ENCODE measurements around the gene MLANA.

The MLANA gene

DNA sequence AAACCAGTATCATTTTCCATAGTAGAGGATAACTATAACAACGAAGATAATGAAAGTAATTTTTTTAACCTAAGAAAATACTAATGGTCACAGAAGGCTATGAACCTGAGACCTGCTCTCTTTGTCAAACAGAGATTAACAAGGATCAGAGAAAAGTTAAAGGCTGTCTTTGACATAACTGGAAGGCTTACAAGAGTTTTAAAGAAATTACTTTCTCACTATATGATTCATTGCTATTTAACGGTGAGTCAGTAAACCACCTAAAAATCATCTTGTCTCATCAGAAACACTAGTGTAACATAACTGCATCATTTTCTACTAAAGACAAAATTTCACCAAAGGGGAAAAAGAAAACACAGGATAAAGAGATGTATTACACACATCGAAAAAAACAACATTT is 19.3 kb downstream of the MLANA start:
- TF ChIP-seq SIN3A (IDR thresholded peaks at IDR 0.05; ENCODE audit: borderline replicate concordance, insufficient read depth, low read length) (no peak), POLR2AphosphoS5 (IDR thresholded peaks at IDR 0.05; ENCODE audit: low read depth, low read length) (no peak), TAF1 (IDR thresholded peaks at IDR 0.05; ENCODE audit: borderline replicate concordance, insufficient read depth, low read length) (no peak)
- TF ChIP-seq, protein P1, sequence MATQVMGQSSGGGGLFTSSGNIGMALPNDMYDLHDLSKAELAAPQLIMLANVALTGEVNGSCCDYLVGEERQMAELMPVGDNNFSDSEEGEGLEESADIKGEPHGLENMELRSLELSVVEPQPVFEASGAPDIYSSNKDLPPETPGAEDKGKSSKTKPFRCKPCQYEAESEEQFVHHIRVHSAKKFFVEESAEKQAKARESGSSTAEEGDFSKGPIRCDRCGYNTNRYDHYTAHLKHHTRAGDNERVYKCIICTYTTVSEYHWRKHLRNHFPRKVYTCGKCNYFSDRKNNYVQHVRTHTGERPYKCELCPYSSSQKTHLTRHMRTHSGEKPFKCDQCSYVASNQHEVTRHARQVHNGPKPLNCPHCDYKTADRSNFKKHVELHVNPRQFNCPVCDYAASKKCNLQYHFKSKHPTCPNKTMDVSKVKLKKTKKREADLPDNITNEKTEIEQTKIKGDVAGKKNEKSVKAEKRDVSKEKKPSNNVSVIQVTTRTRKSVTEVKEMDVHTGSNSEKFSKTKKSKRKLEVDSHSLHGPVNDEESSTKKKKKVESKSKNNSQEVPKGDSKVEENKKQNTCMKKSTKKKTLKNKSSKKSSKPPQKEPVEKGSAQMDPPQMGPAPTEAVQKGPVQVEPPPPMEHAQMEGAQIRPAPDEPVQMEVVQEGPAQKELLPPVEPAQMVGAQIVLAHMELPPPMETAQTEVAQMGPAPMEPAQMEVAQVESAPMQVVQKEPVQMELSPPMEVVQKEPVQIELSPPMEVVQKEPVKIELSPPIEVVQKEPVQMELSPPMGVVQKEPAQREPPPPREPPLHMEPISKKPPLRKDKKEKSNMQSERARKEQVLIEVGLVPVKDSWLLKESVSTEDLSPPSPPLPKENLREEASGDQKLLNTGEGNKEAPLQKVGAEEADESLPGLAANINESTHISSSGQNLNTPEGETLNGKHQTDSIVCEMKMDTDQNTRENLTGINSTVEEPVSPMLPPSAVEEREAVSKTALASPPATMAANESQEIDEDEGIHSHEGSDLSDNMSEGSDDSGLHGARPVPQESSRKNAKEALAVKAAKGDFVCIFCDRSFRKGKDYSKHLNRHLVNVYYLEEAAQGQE (IDR thresholded peaks at IDR 0.05; ENCODE audit: insufficient read depth in 1 of 2, low read depth in 2 of 2, low read length in 2 of 2) = no peak

DNA sequence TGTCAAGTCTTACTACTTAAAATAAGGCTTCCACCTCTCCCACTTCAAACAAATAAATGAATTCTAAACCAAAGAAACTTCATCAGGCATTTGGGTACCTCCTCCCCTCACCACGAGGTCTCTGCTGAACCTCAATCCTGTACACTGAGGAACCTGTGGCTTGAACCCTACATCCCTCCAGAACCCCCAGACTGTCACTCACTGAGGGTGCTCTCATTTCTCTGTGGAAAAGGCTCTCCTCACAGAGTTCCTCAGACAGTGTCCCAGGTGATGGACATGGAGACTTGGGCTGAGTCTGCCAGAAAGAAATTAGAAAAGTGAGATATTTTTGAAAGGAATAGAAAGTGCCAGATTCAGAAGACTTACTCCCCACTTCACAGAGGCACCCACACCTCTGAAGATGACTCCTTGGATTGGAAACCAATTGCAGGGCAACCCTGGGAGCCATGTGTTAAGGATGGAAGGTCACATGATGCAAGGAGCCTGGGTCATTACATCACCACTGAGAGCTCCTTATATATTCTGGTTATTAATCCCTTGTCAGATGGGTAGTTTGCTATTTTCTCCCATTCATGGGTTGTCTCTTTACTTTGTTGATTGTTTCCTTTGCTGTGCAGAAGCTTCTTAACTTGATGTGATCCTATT is 19.8 kb downstream of the MLANA start:
- TF ChIP-seq TAF1 (IDR thresholded peaks at IDR 0.05; ENCODE audit: borderline replicate concordance, insufficient read depth, low read length) = no peak
- TF ChIP-seq, protein P1 (IDR thresholded peaks at IDR 0.05; ENCODE audit: insufficient read depth in 1 of 2, low read depth in 2 of 2, low read length in 2 of 2) = no peak
- TF ChIP-seq FOXP2 (optimal IDR thresholded peaks at IDR 0.05; ENCODE audit: borderline replicate concordance, extremely low read depth, extremely low read length, insufficient read depth) = no peak
- no peak for TF ChIP-seq SIN3A (IDR thresholded peaks at IDR 0.05; ENCODE audit: borderline replicate concordance, insufficient read depth, low read length)
- TF ChIP-seq POLR2AphosphoS5 (IDR thresholded peaks at IDR 0.05; ENCODE audit: low read depth, low read length) = no peak

DNA sequence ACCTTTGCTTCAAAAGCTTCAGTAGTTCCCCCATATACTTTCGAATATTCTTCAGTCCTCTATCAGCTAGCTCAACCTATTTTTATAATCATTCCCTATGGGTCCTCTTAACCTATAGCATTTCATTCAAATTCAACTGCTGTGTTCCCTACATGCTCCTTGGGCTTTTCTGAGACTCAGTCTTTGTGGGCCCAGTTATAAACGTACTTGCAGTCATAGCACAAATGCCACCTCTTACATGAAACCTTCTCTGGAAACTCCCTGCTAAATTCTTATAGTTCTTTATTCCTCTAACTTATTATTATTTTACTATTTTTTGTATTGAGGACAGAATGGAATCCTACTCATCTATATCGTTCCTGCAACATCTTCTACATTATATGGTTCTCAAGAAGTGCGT is 24.7 kb downstream of the MLANA start:
- no peak for TF ChIP-seq POLR2AphosphoS5 (IDR thresholded peaks at IDR 0.05; ENCODE audit: low read depth, low read length)
- no peak for TF ChIP-seq SIN3A (IDR thresholded peaks at IDR 0.05; ENCODE audit: borderline replicate concordance, insufficient read depth, low read length)
- TF ChIP-seq FOXP2 (optimal IDR thresholded peaks at IDR 0.05; ENCODE audit: borderline replicate concordance, extremely low read depth, extremely low read length, insufficient read depth) = no peak
- TF ChIP-seq TAF1 (IDR thresholded peaks at IDR 0.05; ENCODE audit: borderline replicate concordance, insufficient read depth, low read length) = no peak
- TF ChIP-seq, protein P1 (IDR thresholded peaks at IDR 0.05; ENCODE audit: insufficient read depth in 1 of 2, low read depth in 2 of 2, low read length in 2 of 2) = no peak

DNA sequence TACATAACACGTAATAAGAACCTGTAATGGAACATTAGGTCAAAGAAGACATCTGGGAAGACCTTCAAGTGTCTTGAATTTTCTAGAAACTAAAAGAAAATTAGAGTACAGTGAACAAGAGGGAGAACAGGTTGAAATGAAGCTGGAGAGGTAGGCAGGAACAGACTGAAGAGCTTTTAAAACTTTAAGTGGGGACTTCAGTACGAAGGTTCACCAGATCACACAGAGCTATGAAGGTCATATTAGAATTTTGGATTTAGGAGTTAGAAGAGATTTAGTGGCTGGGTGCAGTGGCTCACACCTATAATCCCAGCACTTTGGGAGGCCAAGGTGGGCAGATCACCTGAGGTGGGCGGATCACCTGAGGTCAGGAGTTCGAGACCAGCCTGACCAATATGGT is 26.6 kb downstream of the MLANA start:
- TF ChIP-seq FOXP2 (optimal IDR thresholded peaks at IDR 0.05; ENCODE audit: borderline replicate concordance, extremely low read depth, extremely low read length, insufficient read depth) (no peak), POLR2AphosphoS5 (IDR thresholded peaks at IDR 0.05; ENCODE audit: low read depth, low read length) (no peak), TAF1 (IDR thresholded peaks at IDR 0.05; ENCODE audit: borderline replicate concordance, insufficient read depth, low read length) (no peak), SIN3A (IDR thresholded peaks at IDR 0.05; ENCODE audit: borderline replicate concordance, insufficient read depth, low read length) (no peak)
- TF ChIP-seq, protein P1 (IDR thresholded peaks at IDR 0.05; ENCODE audit: insufficient read depth in 1 of 2, low read depth in 2 of 2, low read length in 2 of 2) = no peak

DNA sequence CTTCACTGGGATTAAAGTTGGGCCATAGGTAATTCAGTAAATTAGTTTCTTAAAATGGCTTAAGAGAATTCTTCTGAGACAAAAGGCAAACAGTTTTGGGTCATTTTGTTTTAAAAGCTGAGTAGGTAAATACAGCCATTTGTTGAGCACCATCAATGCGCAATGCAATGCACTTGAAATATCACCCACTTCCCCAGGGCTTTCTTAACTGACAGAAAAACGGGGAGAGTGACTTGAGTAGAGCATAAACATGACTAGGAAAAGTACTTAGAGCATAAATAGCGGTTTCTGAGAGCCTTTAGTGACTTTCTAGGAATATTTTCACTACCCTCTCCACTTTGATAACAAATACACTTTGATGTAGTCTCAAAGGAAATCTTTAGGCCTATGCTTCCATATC is 27.2 kb downstream of the MLANA start:
- TF ChIP-seq SIN3A (IDR thresholded peaks at IDR 0.05; ENCODE audit: borderline replicate concordance, insufficient read depth, low read length) = no peak
- no peak for TF ChIP-seq FOXP2 (optimal IDR thresholded peaks at IDR 0.05; ENCODE audit: borderline replicate concordance, extremely low read depth, extremely low read length, insufficient read depth)

Measured in PFSK-1 (cell line).